Choroid plexus epithelial cell (primary cell): Measurements from ENCODE around the gene SAMD4B.
"Not testable (repeated sequence)": the region's sequence is repeated elsewhere in the genome, so short reads cannot be mapped to it uniquely, and the experiment has no call there.

Source experiments
- DNase-seq: peaks from one replicate; pipeline ENCODE4 v3.0.0-alpha.2; 2010; ENCODE audit warnings: low read depth
- H3K4me3 ChIP-seq: 2 replicates; pipeline ENCODE4 v1.5.1; 2011; ENCODE audit warnings: low read depth, mild to moderate bottlenecking, control low read depth, low read length, moderate library complexity
- CTCF ChIP-seq: conservative IDR thresholded peaks from 2 replicates; pipeline ENCODE4 v1.5.1; 2011; ENCODE audit warnings: low read depth, mild to moderate bottlenecking, control low read depth, inconsistent platforms, low read length, moderate library complexity

SAMD4B gene

GRCh38 chr19:39377373-39378362 is 35.4 kb downstream of the SAMD4B start:
- no peak for TF ChIP-seq CTCF
- no peak for DNase-seq
- H3K4me3 ChIP-seq = no peak overlapping the region

GRCh38 chr19:39379366-39379765 is 37.1 kb downstream of the SAMD4B start:
- not testable (repeated sequence) for H3K4me3 ChIP-seq

GRCh38 chr19:39379865-39380396 is 37.7 kb downstream of the SAMD4B start:
- no peak for TF ChIP-seq CTCF
- H3K4me3 ChIP-seq = no peak overlapping the region
- no peak for DNase-seq

More at GRCh38 chr19:39379366-39379765, 37.1 kb downstream of the SAMD4B start:
- not testable (repeated sequence) for DNase-seq

- no peak overlapping the region for H3K4me3 ChIP-seq
- no peak for DNase-seq
- TF ChIP-seq CTCF = no peak
Measured at GRCh38 chr19:39380521-39381502, 38.6 kb downstream of the SAMD4B start.

GRCh38 chr19:39381910-39382611 is 39.8 kb downstream of the SAMD4B start:
- TF ChIP-seq CTCF = no peak
- H3K4me3 ChIP-seq = no peak overlapping the region
- DNase-seq = peak; percentile 58

GRCh38 chr19:39382991-39383828 is 41.0 kb downstream of the SAMD4B start:
- H3K4me3 ChIP-seq = no peak overlapping the region
- DNase-seq = no peak
- no peak for TF ChIP-seq CTCF
